Measurements from ENCODE around the gene SH3GL3.

SH3GL3 gene

GRCh38 chr15:83658430-83659416 is 211.6 kb downstream of the SH3GL3 start:
- no peak for TF ChIP-seq CTCF (IDR thresholded peaks at IDR 0.05; ENCODE audit: control insufficient read depth, extremely low read depth, insufficient read depth)
- no peak overlapping the region for H3K4me3 ChIP-seq (ENCODE audit: low read depth, low read length)
- DNase-seq (ENCODE audit: low read depth), result peak; percentile 62

- no peak for TF ChIP-seq CTCF (IDR thresholded peaks at IDR 0.05; ENCODE audit: control insufficient read depth, extremely low read depth, insufficient read depth)
- no peak for DNase-seq (ENCODE audit: low read depth)
Measured at GRCh38 chr15:83659417-83659812, 212.3 kb downstream of the SH3GL3 start.

DNA sequence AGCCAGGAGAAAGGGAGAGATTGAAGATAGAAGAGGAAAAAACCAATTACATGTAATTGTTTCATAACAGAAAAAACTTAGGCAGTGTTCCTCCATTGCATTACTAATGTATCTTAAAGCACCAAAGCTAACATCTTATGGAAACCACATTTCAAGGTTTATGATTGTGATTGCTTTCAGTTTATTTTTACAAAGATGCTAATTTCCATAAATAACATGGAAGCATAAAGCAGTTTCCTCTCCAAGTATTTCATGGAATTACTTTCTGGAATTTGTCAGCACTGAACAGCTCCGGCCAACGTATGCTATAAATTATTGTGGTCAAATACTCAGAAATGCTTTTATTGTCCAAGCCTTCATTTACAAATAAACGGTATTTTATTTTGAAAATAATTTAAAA is 218.3 kb downstream of the SH3GL3 start:
- TF ChIP-seq CTCF (IDR thresholded peaks at IDR 0.05; ENCODE audit: control insufficient read depth, extremely low read depth, insufficient read depth), result no peak
- H3K4me3 ChIP-seq (ENCODE audit: low read depth, low read length), result no peak overlapping the region
- DNase-seq (ENCODE audit: low read depth), result no peak

More at GRCh38 chr15:83659417-83659812, 212.3 kb downstream of the SH3GL3 start:
- no peak overlapping the region for H3K4me3 ChIP-seq (ENCODE audit: low read depth, low read length)
